Stimulated activated CD4-positive, alpha-beta T cell treated with anti-CD3 and anti-CD28 coated beads, Interleukin-4, amount 100 ng/mL, for 48 hours (primary cell): Measurements from ENCODE around the gene CAMK1D.
"Not testable (repeated sequence)": the region's sequence is repeated elsewhere in the genome, so short reads cannot be mapped to it uniquely, and the experiment has no call there.

ENCODE experiments used
- DNase-seq, 2 donors: peaks; one replicate each; pipeline ENCODE4 v3.0.0-alpha.2; 2020; ENCODE audit warnings: low read depth in 2 of 2

The CAMK1D gene

GRCh38 chr10:12720217-12720981, 371.1 kb downstream of the CAMK1D start:
- peak; percentile 55 to 56 for DNase-seq

GRCh38 chr10:12721334-12721733, 372.0 kb downstream of the CAMK1D start:
- DNase-seq = no peak

- DNase-seq = no peak
Measured at GRCh38 chr10:12723220-12723619, 373.9 kb downstream of the CAMK1D start.

- no peak for DNase-seq
Measured at GRCh38 chr10:12724807-12725579, 375.6 kb downstream of the CAMK1D start.

- DNase-seq = not testable (repeated sequence)
Measured at GRCh38 chr10:12725580-12725888, 376.2 kb downstream of the CAMK1D start.

- peak in 1 of 2 donors; percentile 19 for DNase-seq
Measured at GRCh38 chr10:12726971-12727831, 377.9 kb downstream of the CAMK1D start.

- no peak for DNase-seq
Measured at GRCh38 chr10:12727832-12728215, 378.5 kb downstream of the CAMK1D start.

GRCh38 chr10:12728494-12728893, 379.1 kb downstream of the CAMK1D start:
- no peak for DNase-seq

GRCh38 chr10:12729885-12730284, 380.5 kb downstream of the CAMK1D start:
- no peak for DNase-seq

- DNase-seq = no peak
Measured at GRCh38 chr10:12730809-12731519, 381.6 kb downstream of the CAMK1D start.

GRCh38 chr10:12733271-12733670, 383.9 kb downstream of the CAMK1D start:
- DNase-seq = no peak

GRCh38 chr10:12735843-12736462, 386.6 kb downstream of the CAMK1D start:
- no peak for DNase-seq

GRCh38 chr10:12740813-12741212, 391.5 kb downstream of the CAMK1D start:
- DNase-seq = no peak

- DNase-seq = no peak
Measured at GRCh38 chr10:12741360-12741804, 392.0 kb downstream of the CAMK1D start.

- DNase-seq = no peak
Measured at GRCh38 chr10:12742771-12743170, 393.4 kb downstream of the CAMK1D start.

- DNase-seq = not testable (repeated sequence)
Measured at GRCh38 chr10:12743466-12743865, 394.1 kb downstream of the CAMK1D start.

GRCh38 chr10:12743941-12744340, 394.6 kb downstream of the CAMK1D start:
- DNase-seq = no peak

GRCh38 chr10:12748186-12748585, 398.8 kb downstream of the CAMK1D start:
- no peak for DNase-seq

GRCh38 chr10:12749760-12750478, 400.6 kb downstream of the CAMK1D start:
- no peak for DNase-seq

GRCh38 chr10:12750526-12751201, 401.3 kb downstream of the CAMK1D start:
- no peak for DNase-seq
